NCI-H128 (cell line): Measurements from ENCODE around the gene SEC24C.

Experiments used
- DNase-seq: peaks from one replicate; lab custom pipeline; 2025; ENCODE audit not compliant: unreplicated experiment; lab: John Stamatoyannopoulos, UW

The SEC24C gene

GRCh38 chr10:73809061-73809818 lies 65.1 kb downstream of the SEC24C start:
- DNase-seq: no peak

GRCh38 chr10:73810358-73810734 lies 66.2 kb downstream of the SEC24C start:
- DNase-seq: no peak

GRCh38 chr10:73810735-73811465 lies 66.7 kb downstream of the SEC24C start:
- DNase-seq: no peak

- no peak for DNase-seq
Measured at GRCh38 chr10:73812657-73813056, 68.5 kb downstream of the SEC24C start.

- DNase-seq: no peak
Measured at GRCh38 chr10:73813333-73813732, 69.2 kb downstream of the SEC24C start.

GRCh38 chr10:73814276-73814895 lies 70.2 kb downstream of the SEC24C start:
- DNase-seq: no peak

- DNase-seq: no peak
Measured at GRCh38 chr10:73814896-73815718, 70.9 kb downstream of the SEC24C start.

- no peak for DNase-seq
Measured at GRCh38 chr10:73815719-73816030, 71.5 kb downstream of the SEC24C start.

- DNase-seq: no peak
Measured at GRCh38 chr10:73816917-73817729, 73.0 kb downstream of the SEC24C start.

- no peak for DNase-seq
Measured at GRCh38 chr10:73817826-73818225, 73.7 kb downstream of the SEC24C start.

- no peak for DNase-seq
Measured at GRCh38 chr10:73818402-73818801, 74.2 kb downstream of the SEC24C start.

- no peak for DNase-seq
Measured at GRCh38 chr10:73819081-73819480, 74.9 kb downstream of the SEC24C start.

- no peak for DNase-seq
Measured at GRCh38 chr10:73819513-73820093, 75.4 kb downstream of the SEC24C start.
